Right lobe of liver (tissue), 4 donors: ENCODE measurements around the gene POLG.

Source experiments
- POLR2A ChIP-seq: fragments of 450-650 bp; IDR thresholded peaks from one replicate; pipeline ENCODE4 v1.6.1; 2017; ENCODE audit warnings: antibody characterized with exemption, mild to moderate bottlenecking
- TF ChIP-seq, protein P1 (sequence below), 4 donors: fragments of 200-600 bp in 3 of 4; fragments of 450-650 bp in 1 of 4; IDR thresholded peaks; one replicate each; pipeline versions ENCODE4 v1.5.1 to v1.8.0; 2016 to 2022; ENCODE audit warnings: antibody characterized with exemption in 4 of 4, mild to moderate bottlenecking in 2 of 4
- donor health status: DM: no; HTN: no; CAD: no.
- donor health status: DM: no; HTN: no; CAD: no.
- donor health status: DM: no; HTN: yes; CAD: no.

DNA sequence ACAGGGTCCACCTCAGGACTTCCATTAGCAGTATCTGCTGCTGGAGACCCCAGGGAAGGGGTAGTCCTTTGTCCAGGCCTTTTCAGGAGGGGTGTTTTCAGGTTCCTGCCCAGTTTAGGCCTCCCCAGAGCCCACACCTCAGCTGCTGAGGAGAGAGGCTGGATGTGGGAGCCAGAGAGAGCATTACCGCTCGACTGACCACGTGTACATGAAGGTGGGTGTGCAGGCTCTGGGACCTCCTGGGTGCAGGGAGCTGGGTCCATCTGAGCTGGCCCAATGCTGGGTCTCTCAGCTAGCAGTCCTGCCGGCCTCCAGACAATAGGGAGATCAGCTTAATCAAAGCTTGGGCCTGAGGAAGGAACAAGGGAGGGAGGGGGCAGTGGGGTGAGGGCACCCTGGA, 29.1 kb upstream of the POLG start:
- TF ChIP-seq, protein P1, sequence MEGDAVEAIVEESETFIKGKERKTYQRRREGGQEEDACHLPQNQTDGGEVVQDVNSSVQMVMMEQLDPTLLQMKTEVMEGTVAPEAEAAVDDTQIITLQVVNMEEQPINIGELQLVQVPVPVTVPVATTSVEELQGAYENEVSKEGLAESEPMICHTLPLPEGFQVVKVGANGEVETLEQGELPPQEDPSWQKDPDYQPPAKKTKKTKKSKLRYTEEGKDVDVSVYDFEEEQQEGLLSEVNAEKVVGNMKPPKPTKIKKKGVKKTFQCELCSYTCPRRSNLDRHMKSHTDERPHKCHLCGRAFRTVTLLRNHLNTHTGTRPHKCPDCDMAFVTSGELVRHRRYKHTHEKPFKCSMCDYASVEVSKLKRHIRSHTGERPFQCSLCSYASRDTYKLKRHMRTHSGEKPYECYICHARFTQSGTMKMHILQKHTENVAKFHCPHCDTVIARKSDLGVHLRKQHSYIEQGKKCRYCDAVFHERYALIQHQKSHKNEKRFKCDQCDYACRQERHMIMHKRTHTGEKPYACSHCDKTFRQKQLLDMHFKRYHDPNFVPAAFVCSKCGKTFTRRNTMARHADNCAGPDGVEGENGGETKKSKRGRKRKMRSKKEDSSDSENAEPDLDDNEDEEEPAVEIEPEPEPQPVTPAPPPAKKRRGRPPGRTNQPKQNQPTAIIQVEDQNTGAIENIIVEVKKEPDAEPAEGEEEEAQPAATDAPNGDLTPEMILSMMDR (IDR thresholded peaks at IDR 0.05) = no peak
- TF ChIP-seq POLR2A = no peak
